Fibroblast of lung (primary cell): ENCODE data around the gene ANKRD35. TPM values are rescaled to one million over a fixed set of nuclear protein-coding genes. Genes with fewer than 3 reads are reported as not detected.

Source experiments
- DNase-seq, 2 donors: peaks; one replicate each; pipeline versions ENCODE4 v3.0.0 to v3.0.0-alpha.2; 2010; ENCODE audit warnings: low read depth in 2 of 2
- H2AFZ ChIP-seq: 2 replicates; pipeline ENCODE4 v1.5.1; 2012; ENCODE audit warnings: low read length, control low read depth, inconsistent platforms
- H3K27ac ChIP-seq: 2 replicates; pipeline ENCODE4 v1.5.1; 2011; ENCODE audit warnings: low read length, control low read depth; ENCODE audit not compliant: insufficient read depth
- H3K27me3 ChIP-seq: 2 replicates; pipeline ENCODE4 v1.5.1; 2011; ENCODE audit warnings: mild to moderate bottlenecking, low read length; ENCODE audit not compliant: control insufficient read depth, insufficient read depth
- H3K36me3 ChIP-seq: 2 replicates; pipeline ENCODE4 v1.5.1; 2011; ENCODE audit warnings: low read length; ENCODE audit not compliant: control insufficient read depth, insufficient read depth
- H3K4me1 ChIP-seq: 2 replicates; pipeline ENCODE4 v1.5.1; 2011; ENCODE audit warnings: low read length; ENCODE audit not compliant: control insufficient read depth, insufficient read depth; ENCODE audit errors: extremely low read depth
- H3K4me2 ChIP-seq: 2 replicates; pipeline ENCODE4 v1.5.1; 2011; ENCODE audit warnings: low read length, control low read depth; ENCODE audit not compliant: insufficient read depth; ENCODE audit errors: extremely low read depth
- H3K4me3 ChIP-seq, 4 experiments: fragments of 200-600 bp in 1 of 4; sonication (generic) in 1 of 4; replicated peaks in 1 of 4; 2 replicates each; pipeline ENCODE4 v1.5.1; 2011 to 2016; ENCODE audit warnings: low read length in 4 of 4, low read depth in 3 of 4, mild to moderate bottlenecking in 3 of 4, control low read depth in 2 of 4, inconsistent platforms in 1 of 4, mixed read lengths in 1 of 4; ENCODE audit not compliant: insufficient read depth in 1 of 4; ENCODE audit errors: control extremely low read depth in 1 of 4
- H3K79me2 ChIP-seq: 2 replicates; pipeline ENCODE4 v1.5.1; 2012; ENCODE audit warnings: mild to moderate bottlenecking, low read length, inconsistent platforms; ENCODE audit not compliant: control insufficient read depth, insufficient read depth
- H3K9ac ChIP-seq: 2 replicates; pipeline ENCODE4 v1.5.1; 2011; ENCODE audit warnings: mild to moderate bottlenecking, low read length, control low read depth; ENCODE audit not compliant: insufficient read depth
- H3K9me3 ChIP-seq: 2 replicates; pipeline ENCODE4 v1.5.1; 2012; ENCODE audit warnings: low read depth, low read length; ENCODE audit not compliant: control insufficient read depth, insufficient read depth
- H4K20me1 ChIP-seq: 2 replicates; pipeline ENCODE4 v1.5.1; 2011; ENCODE audit warnings: low read length; ENCODE audit not compliant: control insufficient read depth, insufficient read depth; ENCODE audit errors: extremely low read depth
- EZH2 ChIP-seq: IDR thresholded peaks from 2 replicates; pipeline ENCODE4 v1.5.1; 2012; ENCODE audit warnings: low read length, control low read depth, mild to moderate bottlenecking; ENCODE audit errors: missing control alignments
- polyA plus RNA-seq, 2 donors: library from polyadenylated mRNA; depleted of rRNA in 1 of 2; stranded (reverse) in 1 of 2; unstranded in 1 of 2; fragments of >200 nt; gene quantifications; 2 replicates each; pipeline ENCODE4 v1.2.1, GENCODE V29; 2011 to 2012; ENCODE audit warnings: missing spikeins in 1 of 2
- total RNA-seq: library from RNA; depleted of rRNA; stranded (reverse); fragments of >200 nt; gene quantifications from 2 replicates; pipeline ENCODE4 v1.2.1, GENCODE V29; 2014
- TF ChIP-seq, protein P1 (sequence below), 2 donors: IDR thresholded peaks in 1 of 2; conservative IDR thresholded peaks in 1 of 2; 1 replicate in 1 of 2; 2 replicates in 1 of 2; pipeline ENCODE4 v1.5.1; 2011 to 2012; ENCODE audit warnings: low read length in 2 of 2, control low read depth in 1 of 2, inconsistent platforms in 1 of 2, low read depth in 1 of 2, mild to moderate bottlenecking in 1 of 2

ANKRD35 gene
- total and polyA plus RNA-seq, 2 donors (not counting 1 experiment from before 2014, with no cell fraction given), result 0.65 to 4.5 TPM

DNA sequence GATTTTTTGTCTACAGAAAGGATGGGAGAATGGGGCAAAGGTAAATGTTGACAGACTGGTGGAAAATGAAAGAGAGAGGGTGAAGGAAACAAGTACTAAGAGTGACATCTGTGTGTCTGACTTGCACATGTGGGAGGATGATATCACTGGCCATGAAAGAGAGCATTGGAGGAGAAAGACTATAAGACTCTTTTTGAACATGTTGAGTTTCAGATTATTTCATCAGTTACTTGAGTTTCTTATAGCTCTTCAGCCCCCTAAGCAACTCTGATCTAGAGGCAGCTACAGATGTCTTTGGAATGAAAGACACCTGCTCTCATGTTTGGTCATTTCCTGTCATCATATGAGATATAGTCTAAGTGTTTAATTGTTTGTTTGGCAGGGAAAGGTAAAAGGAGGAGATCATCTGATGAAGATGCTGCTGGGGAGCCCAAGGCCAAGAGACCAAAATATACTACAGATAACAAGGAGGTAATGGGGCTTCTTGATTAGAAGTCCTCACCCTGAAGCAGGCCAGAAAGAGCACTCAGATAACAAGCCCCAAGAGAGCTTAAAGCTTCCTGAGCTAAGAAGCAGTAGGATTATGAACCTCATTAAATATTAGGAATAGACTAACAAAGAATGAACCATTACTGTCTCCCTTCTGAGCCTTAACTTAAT, 57.2 kb downstream of the ANKRD35 start:
- Histone ChIP-seq H3K27ac (no peak overlapping the region), H3K27me3 (no peaks in the 10 kb centered on the region), H2AFZ (no peak overlapping the region), H3K9ac (no peak overlapping the region), H3K36me3 (peaks cover 19% of the 10 kb centered on the region), H3K4me2 (no peak overlapping the region), H3K4me3 (no peak overlapping the region), H3K9me3 (no peaks in the 10 kb centered on the region), H3K4me1 (no peaks in the 10 kb centered on the region), H4K20me1 (no peaks in the 10 kb centered on the region), H3K79me2 (peaks cover 30% of the 10 kb centered on the region)
- TF ChIP-seq, protein P1, sequence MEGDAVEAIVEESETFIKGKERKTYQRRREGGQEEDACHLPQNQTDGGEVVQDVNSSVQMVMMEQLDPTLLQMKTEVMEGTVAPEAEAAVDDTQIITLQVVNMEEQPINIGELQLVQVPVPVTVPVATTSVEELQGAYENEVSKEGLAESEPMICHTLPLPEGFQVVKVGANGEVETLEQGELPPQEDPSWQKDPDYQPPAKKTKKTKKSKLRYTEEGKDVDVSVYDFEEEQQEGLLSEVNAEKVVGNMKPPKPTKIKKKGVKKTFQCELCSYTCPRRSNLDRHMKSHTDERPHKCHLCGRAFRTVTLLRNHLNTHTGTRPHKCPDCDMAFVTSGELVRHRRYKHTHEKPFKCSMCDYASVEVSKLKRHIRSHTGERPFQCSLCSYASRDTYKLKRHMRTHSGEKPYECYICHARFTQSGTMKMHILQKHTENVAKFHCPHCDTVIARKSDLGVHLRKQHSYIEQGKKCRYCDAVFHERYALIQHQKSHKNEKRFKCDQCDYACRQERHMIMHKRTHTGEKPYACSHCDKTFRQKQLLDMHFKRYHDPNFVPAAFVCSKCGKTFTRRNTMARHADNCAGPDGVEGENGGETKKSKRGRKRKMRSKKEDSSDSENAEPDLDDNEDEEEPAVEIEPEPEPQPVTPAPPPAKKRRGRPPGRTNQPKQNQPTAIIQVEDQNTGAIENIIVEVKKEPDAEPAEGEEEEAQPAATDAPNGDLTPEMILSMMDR (conservative IDR thresholded peaks at IDR 0.05 in 1 of 2, IDR thresholded peaks at IDR 0.05 in 1 of 2; ENCODE audit: low read depth in 1 of 2, low read length in 2 of 2), result no peak
- no peak for TF ChIP-seq EZH2
- DNase-seq, result no peak

DNA sequence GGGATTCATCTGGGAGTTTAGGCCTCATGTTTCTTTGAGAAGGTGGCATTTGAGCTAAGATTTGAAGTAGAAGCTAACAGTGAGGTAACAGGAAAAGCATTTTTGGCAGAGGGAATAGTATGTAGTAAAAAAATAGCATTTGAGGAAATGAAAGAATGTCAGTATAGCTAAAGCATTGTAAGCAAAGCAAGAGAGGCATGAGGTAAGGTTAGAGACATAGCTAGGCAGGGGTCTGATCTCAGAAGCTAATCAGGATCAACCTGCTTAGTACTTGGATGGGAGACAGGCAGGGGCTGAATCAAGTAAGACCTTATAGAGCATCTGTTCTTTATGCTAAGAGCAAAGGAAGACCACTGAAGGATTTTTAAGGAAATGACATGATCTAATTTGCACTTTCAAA, 57.7 kb downstream of the ANKRD35 start:
- Histone ChIP-seq H3K4me2 (no peak overlapping the region), H3K27me3 (no peaks in the 10 kb centered on the region), H3K9ac (no peak overlapping the region), H2AFZ (no peak overlapping the region), H3K79me2 (peaks cover 30% of the 10 kb centered on the region), H3K4me1 (no peaks in the 10 kb centered on the region), H3K27ac (no peak overlapping the region), H3K4me3 (no peak overlapping the region), H3K9me3 (no peaks in the 10 kb centered on the region), H3K36me3 (peaks cover 17% of the 10 kb centered on the region), H4K20me1 (no peaks in the 10 kb centered on the region)
- DNase-seq, result peak in 1 of 2 donors; percentile 12
- TF ChIP-seq EZH2, result no peak
- TF ChIP-seq, protein P1 (conservative IDR thresholded peaks at IDR 0.05 in 1 of 2, IDR thresholded peaks at IDR 0.05 in 1 of 2; ENCODE audit: low read depth in 1 of 2, low read length in 2 of 2), result no peak

DNA sequence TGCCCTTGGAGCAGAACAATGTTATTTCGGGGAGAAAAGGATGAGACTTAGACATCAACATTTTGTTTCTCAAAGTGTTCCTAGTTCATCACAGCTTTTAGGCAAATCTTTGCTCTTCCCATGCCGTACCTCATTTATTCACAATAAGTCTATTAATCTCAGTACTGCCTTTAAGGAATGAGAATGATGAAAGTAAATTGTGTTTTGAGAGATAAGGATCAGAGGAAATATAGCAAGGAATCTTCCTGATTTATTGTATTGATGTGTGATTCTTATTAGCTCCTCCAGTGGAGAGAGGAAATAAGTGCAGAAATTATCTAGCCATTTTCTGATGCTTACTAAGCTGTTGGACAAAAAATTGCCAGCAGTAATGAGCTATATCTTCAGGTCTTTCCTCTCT, 59.6 kb downstream of the ANKRD35 start:
- no peak overlapping the region for H3K27ac ChIP-seq
- no peak overlapping the region for H3K4me3 ChIP-seq
- TF ChIP-seq, protein P1 (conservative IDR thresholded peaks at IDR 0.05 in 1 of 2, IDR thresholded peaks at IDR 0.05 in 1 of 2; ENCODE audit: low read depth in 1 of 2, low read length in 2 of 2), result no peak
- no peak for TF ChIP-seq EZH2
- DNase-seq, result no peak
- H3K27me3 ChIP-seq, result no peaks in the 10 kb centered on the region
- no peak overlapping the region for H3K9ac ChIP-seq
- peak overlapping the region; percentile 16 for H3K4me2 ChIP-seq
- H3K4me1 ChIP-seq, result no peaks in the 10 kb centered on the region
- peaks cover 30% of the 10 kb centered on the region for H3K79me2 ChIP-seq
- no peak overlapping the region for H2AFZ ChIP-seq
- H4K20me1 ChIP-seq, result no peaks in the 10 kb centered on the region
- no peaks in the 10 kb centered on the region for H3K9me3 ChIP-seq
- peaks cover 14% of the 10 kb centered on the region for H3K36me3 ChIP-seq
